ENCODE results near the gene OBP2B.

The OBP2B gene

GRCh38 chr9:133202688-133203453 lies 6.2 kb downstream of the OBP2B start:
- no peak overlapping the region for H2AFZ ChIP-seq (ENCODE audit: low read depth, low read length, severe bottlenecking)
- no peaks in the 10 kb centered on the region for H3K9me3 ChIP-seq (ENCODE audit: insufficient read depth, low read length)
- no peak overlapping the region for H3K27ac ChIP-seq (ENCODE audit: low read depth, low read length)
- H3K4me3 ChIP-seq (ENCODE audit: insufficient read depth, low read length, poor library complexity, severe bottlenecking), result no peak overlapping the region
- no peaks in the 10 kb centered on the region for H3F3A ChIP-seq (ENCODE audit: insufficient read depth)
- H3K36me3 ChIP-seq (ENCODE audit: low read length), result no peaks in the 10 kb centered on the region
- no peaks in the 10 kb centered on the region for H4K20me1 ChIP-seq (ENCODE audit: low read depth, low read length)
- TF ChIP-seq EZH2phosphoT487 (conservative IDR thresholded peaks at IDR 0.05; ENCODE audit: low read length), result no peak
- no peak for TF ChIP-seq CTCF (IDR thresholded peaks at IDR 0.05; ENCODE audit: insufficient read depth, low read length, poor library complexity, severe bottlenecking)
- no peaks in the 10 kb centered on the region for H3K9me2 ChIP-seq (replicated peaks; ENCODE audit: insufficient read depth, low read length)
- no peak overlapping the region for H3K9ac ChIP-seq (ENCODE audit: low read length)
- no peaks in the 10 kb centered on the region for H3K27me3 ChIP-seq (ENCODE audit: low read length)
- H3K79me2 ChIP-seq (ENCODE audit: insufficient read depth, low read length), result no peaks in the 10 kb centered on the region
- H3K4me2 ChIP-seq (ENCODE audit: low read depth, low read length, poor library complexity, severe bottlenecking), result no peak overlapping the region

DNA sequence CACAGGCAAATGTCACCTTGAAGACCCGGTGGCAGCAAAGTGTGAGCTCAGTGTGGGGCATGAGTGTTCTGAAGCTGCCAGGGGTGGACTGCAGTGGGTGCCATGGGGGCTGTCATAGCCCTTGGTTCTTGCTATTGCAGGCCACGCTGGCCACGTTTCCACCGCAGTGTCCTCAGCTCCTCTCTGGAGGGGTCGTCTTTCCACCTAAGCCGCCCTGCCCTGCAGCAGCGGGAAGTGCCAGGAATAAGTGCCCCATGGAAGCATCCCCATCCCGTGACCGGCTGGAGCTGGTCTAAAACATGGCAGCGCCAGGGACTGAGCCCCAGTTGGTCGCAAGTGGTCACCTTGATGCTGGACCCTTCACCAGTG lies 6.9 kb downstream of the OBP2B start:
- Histone ChIP-seq H3K27ac (ENCODE audit: low read depth, low read length) (no peak overlapping the region), H3K27me3 (ENCODE audit: low read length) (no peaks in the 10 kb centered on the region), H3K4me3 (ENCODE audit: insufficient read depth, low read length, poor library complexity, severe bottlenecking) (no peak overlapping the region), H3K9me3 (ENCODE audit: insufficient read depth, low read length) (no peaks in the 10 kb centered on the region), H4K20me1 (ENCODE audit: low read depth, low read length) (no peaks in the 10 kb centered on the region), H3K79me2 (ENCODE audit: insufficient read depth, low read length) (no peaks in the 10 kb centered on the region), H3K36me3 (ENCODE audit: low read length) (no peaks in the 10 kb centered on the region), H3F3A (ENCODE audit: insufficient read depth) (no peaks in the 10 kb centered on the region), H3K9me2 (replicated peaks; ENCODE audit: insufficient read depth, low read length) (no peaks in the 10 kb centered on the region), H3K9ac (ENCODE audit: low read length) (no peak overlapping the region), H2AFZ (ENCODE audit: low read depth, low read length, severe bottlenecking) (no peak overlapping the region), H3K4me2 (ENCODE audit: low read depth, low read length, poor library complexity, severe bottlenecking) (no peak overlapping the region)
- no peak for TF ChIP-seq CTCF (IDR thresholded peaks at IDR 0.05; ENCODE audit: insufficient read depth, low read length, poor library complexity, severe bottlenecking)
- TF ChIP-seq EZH2phosphoT487 (conservative IDR thresholded peaks at IDR 0.05; ENCODE audit: low read length), result no peak

DNA sequence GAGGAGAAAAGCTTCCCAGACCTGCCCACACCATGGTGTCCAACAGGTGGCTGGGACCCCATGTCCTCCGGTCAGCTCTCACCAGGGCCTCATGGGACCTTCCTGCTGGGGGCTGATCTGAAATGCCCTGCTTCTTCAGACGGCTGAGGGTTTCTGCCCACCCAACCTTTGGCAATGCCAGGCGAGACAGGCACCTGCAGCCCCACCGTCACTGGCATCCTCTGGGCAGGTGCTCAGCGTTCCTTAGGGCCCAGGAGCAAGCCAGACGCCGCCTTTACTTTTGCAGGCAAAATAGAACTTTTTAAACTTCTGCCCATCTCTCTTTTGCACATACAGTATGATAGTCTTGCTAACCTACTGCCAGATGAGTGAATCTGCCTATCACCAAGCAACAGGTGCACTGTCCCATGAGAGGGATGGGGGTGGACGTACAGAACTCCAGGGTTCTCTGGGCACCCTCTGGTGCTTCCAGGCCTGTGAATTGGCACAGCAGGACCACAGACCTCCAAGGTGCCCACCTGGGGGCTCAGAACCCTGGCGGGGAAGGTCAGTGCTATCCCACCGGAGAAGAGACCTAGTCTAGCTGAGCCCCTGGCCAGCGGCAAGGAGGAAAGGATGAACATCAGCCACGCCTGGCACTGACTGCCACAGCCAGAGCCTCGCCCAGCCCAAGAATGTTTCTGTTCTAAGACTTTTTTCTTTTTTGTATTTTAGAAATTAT lies 7.5 kb downstream of the OBP2B start:
- H2AFZ ChIP-seq (ENCODE audit: low read depth, low read length, severe bottlenecking), result no peak overlapping the region
- H4K20me1 ChIP-seq (ENCODE audit: low read depth, low read length), result no peaks in the 10 kb centered on the region
- no peaks in the 10 kb centered on the region for H3K9me3 ChIP-seq (ENCODE audit: insufficient read depth, low read length)
- H3K79me2 ChIP-seq (ENCODE audit: insufficient read depth, low read length), result no peaks in the 10 kb centered on the region
- H3K27ac ChIP-seq (ENCODE audit: low read depth, low read length), result no peak overlapping the region
- H3F3A ChIP-seq (ENCODE audit: insufficient read depth), result no peaks in the 10 kb centered on the region
- no peaks in the 10 kb centered on the region for H3K9me2 ChIP-seq (replicated peaks; ENCODE audit: insufficient read depth, low read length)
- no peaks in the 10 kb centered on the region for H3K27me3 ChIP-seq (ENCODE audit: low read length)
- no peaks in the 10 kb centered on the region for H3K36me3 ChIP-seq (ENCODE audit: low read length)
- no peak overlapping the region for H3K9ac ChIP-seq (ENCODE audit: low read length)
- no peak overlapping the region for H3K4me3 ChIP-seq (ENCODE audit: insufficient read depth, low read length, poor library complexity, severe bottlenecking)
- TF ChIP-seq CTCF (IDR thresholded peaks at IDR 0.05; ENCODE audit: insufficient read depth, low read length, poor library complexity, severe bottlenecking) (no peak), EZH2phosphoT487 (conservative IDR thresholded peaks at IDR 0.05; ENCODE audit: low read length) (no peak)
- no peak overlapping the region for H3K4me2 ChIP-seq (ENCODE audit: low read depth, low read length, poor library complexity, severe bottlenecking)
